Measurements from ENCODE around the gene LRRC56.

LRRC56 gene

DNA sequence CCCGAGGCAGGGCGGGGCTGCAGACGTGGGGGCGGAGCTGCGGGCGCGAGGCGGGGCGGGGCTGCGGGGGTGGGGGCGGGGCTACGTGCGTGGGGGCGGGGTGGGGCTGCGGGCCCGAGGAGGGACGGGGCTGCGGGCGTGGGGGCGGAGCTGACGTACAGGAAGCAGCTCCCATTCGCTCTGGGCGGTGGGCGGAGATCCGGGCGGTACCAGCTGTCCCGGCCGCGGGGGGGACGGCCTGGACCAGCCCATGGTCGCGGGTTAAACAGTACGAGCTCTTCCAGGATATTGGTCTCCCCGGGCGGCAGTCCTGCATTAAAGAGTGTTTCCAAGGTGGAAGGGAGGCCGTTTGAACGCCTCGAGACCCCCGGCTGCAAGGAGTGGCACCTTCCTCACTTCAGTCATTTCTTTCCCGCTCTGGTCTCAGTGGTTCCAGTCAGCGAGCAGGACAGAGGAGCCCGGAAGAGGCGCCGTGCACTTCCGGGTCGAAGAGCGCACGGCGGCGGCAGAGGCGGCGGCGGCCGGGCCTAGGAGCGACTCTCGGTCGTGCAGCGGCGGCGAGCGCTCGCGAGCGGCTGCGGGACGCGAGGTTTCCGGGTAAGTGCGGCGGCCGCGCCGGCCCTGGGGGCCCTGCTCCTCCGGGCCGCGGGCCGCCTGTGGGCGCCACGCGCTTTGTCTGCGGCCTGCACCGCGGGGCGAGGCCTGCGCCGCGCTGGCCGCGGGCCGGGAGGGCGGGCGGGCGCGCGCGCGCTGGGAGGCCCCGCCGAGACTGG is 38.9 kb downstream of the LRRC56 start, which contains the start of gene PHRF1 (continued):
- TF ChIP-seq, protein P1, sequence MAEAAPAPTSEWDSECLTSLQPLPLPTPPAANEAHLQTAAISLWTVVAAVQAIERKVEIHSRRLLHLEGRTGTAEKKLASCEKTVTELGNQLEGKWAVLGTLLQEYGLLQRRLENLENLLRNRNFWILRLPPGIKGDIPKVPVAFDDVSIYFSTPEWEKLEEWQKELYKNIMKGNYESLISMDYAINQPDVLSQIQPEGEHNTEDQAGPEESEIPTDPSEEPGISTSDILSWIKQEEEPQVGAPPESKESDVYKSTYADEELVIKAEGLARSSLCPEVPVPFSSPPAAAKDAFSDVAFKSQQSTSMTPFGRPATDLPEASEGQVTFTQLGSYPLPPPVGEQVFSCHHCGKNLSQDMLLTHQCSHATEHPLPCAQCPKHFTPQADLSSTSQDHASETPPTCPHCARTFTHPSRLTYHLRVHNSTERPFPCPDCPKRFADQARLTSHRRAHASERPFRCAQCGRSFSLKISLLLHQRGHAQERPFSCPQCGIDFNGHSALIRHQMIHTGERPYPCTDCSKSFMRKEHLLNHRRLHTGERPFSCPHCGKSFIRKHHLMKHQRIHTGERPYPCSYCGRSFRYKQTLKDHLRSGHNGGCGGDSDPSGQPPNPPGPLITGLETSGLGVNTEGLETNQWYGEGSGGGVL (tag by site-specific recombination; IDR thresholded peaks at IDR 0.05) = no peak
- TF ChIP-seq ZNF785 (tag by site-specific recombination; IDR thresholded peaks at IDR 0.05) = no peak
- TF ChIP-seq ZNF223 (tag by site-specific recombination; IDR thresholded peaks at IDR 0.05) = peak; percentile 92
- no peak for TF ChIP-seq SCRT1 (tag by site-specific recombination; IDR thresholded peaks at IDR 0.05; ENCODE audit: borderline replicate concordance)
- TF ChIP-seq ZNF140 (tag by site-specific recombination; IDR thresholded peaks at IDR 0.05) = no peak
- TF ChIP-seq ZSCAN16 (tag by site-specific recombination; IDR thresholded peaks at IDR 0.05) = no peak
- TF ChIP-seq, protein P2, sequence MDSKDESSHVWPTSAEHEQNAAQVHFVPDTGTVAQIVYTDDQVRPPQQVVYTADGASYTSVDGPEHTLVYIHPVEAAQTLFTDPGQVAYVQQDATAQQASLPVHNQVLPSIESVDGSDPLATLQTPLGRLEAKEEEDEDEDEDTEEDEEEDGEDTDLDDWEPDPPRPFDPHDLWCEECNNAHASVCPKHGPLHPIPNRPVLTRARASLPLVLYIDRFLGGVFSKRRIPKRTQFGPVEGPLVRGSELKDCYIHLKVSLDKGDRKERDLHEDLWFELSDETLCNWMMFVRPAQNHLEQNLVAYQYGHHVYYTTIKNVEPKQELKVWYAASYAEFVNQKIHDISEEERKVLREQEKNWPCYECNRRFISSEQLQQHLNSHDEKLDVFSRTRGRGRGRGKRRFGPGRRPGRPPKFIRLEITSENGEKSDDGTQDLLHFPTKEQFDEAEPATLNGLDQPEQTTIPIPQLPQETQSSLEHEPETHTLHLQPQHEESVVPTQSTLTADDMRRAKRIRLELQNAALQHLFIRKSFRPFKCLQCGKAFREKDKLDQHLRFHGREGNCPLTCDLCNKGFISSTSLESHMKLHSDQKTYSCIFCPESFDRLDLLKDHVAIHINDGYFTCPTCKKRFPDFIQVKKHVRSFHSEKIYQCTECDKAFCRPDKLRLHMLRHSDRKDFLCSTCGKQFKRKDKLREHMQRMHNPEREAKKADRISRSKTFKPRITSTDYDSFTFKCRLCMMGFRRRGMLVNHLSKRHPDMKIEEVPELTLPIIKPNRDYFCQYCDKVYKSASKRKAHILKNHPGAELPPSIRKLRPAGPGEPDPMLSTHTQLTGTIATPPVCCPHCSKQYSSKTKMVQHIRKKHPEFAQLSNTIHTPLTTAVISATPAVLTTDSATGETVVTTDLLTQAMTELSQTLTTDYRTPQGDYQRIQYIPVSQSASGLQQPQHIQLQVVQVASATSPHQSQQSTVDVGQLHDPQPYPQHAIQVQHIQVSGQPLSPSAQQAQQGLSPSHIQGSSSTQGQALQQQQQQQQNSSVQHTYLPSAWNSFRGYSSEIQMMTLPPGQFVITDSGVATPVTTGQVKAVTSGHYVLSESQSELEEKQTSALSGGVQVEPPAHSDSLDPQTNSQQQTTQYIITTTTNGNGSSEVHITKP (tag by site-specific recombination; IDR thresholded peaks at IDR 0.05) = peak; percentile 100
- TF ChIP-seq, protein P3, sequence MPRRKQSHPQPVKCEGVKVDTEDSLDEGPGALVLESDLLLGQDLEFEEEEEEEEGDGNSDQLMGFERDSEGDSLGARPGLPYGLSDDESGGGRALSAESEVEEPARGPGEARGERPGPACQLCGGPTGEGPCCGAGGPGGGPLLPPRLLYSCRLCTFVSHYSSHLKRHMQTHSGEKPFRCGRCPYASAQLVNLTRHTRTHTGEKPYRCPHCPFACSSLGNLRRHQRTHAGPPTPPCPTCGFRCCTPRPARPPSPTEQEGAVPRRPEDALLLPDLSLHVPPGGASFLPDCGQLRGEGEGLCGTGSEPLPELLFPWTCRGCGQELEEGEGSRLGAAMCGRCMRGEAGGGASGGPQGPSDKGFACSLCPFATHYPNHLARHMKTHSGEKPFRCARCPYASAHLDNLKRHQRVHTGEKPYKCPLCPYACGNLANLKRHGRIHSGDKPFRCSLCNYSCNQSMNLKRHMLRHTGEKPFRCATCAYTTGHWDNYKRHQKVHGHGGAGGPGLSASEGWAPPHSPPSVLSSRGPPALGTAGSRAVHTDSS (tag by site-specific recombination; IDR thresholded peaks at IDR 0.05) = no peak
- peak; percentile 26; the same call in 1 of the 2 replicates for TF ChIP-seq YY1 (tag by site-specific recombination; IDR thresholded peaks at IDR 0.05)
- TF ChIP-seq, protein P4, sequence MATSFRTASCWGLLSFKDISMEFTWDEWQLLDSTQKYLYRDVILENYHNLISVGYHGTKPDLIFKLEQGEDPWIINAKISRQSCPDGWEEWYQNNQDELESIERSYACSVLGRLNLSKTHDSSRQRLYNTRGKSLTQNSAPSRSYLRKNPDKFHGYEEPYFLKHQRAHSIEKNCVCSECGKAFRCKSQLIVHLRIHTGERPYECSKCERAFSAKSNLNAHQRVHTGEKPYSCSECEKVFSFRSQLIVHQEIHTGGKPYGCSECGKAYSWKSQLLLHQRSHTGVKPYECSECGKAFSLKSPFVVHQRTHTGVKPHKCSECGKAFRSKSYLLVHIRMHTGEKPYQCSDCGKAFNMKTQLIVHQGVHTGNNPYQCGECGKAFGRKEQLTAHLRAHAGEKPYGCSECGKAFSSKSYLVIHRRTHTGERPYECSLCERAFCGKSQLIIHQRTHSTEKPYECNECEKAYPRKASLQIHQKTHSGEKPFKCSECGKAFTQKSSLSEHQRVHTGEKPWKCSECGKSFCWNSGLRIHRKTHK (tag by site-specific recombination; IDR thresholded peaks at IDR 0.05) = no peak
- TF ChIP-seq ZNF510 (tag by site-specific recombination; IDR thresholded peaks at IDR 0.05; ENCODE audit: insufficient replicate concordance) = no peak
- TF ChIP-seq ZFP3 (tag by site-specific recombination; IDR thresholded peaks at IDR 0.05; ENCODE audit: low read depth) = no peak
- TF ChIP-seq ZNF558 (tag by site-specific recombination; IDR thresholded peaks at IDR 0.05) = no peak
- TF ChIP-seq ZNF837 (tag by site-specific recombination; IDR thresholded peaks at IDR 0.05) = no peak
- TF ChIP-seq ZNF624 (tag by site-specific recombination; IDR thresholded peaks at IDR 0.05) = no peak
- TF ChIP-seq, protein P5, sequence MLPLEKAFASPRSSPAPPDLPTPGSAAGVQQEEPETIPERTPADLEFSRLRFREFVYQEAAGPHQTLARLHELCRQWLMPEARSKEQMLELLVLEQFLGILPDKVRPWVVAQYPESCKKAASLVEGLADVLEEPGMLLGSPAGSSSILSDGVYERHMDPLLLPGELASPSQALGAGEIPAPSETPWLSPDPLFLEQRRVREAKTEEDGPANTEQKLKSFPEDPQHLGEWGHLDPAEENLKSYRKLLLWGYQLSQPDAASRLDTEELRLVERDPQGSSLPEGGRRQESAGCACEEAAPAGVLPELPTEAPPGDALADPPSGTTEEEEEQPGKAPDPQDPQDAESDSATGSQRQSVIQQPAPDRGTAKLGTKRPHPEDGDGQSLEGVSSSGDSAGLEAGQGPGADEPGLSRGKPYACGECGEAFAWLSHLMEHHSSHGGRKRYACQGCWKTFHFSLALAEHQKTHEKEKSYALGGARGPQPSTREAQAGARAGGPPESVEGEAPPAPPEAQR (tag by site-specific recombination; IDR thresholded peaks at IDR 0.05) = no peak
- no peak for TF ChIP-seq BCL11B (tag by site-specific recombination; IDR thresholded peaks at IDR 0.05; ENCODE audit: low read depth)
- TF ChIP-seq, protein P6, sequence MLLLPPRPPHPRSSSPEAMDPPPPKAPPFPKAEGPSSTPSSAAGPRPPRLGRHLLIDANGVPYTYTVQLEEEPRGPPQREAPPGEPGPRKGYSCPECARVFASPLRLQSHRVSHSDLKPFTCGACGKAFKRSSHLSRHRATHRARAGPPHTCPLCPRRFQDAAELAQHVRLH (tag by site-specific recombination; IDR thresholded peaks at IDR 0.05) = no peak
- TF ChIP-seq GLIS2 (tag by site-specific recombination; IDR thresholded peaks at IDR 0.05) = no peak; the same call in 1 of the 2 replicates
- peak; percentile 69 for TF ChIP-seq ZNF629 (tag by site-specific recombination; IDR thresholded peaks at IDR 0.05)
- peak; percentile 46; the same call in 1 of the 2 replicates for TF ChIP-seq ZSCAN30 (tag by site-specific recombination; IDR thresholded peaks at IDR 0.05)
- no peak for TF ChIP-seq ZNF138 (tag by site-specific recombination; IDR thresholded peaks at IDR 0.05; ENCODE audit: borderline replicate concordance)
- TF ChIP-seq ZNF350 (tag by site-specific recombination; IDR thresholded peaks at IDR 0.05) = no peak
- TF ChIP-seq ZNF221 (tag by site-specific recombination; IDR thresholded peaks at IDR 0.05; ENCODE audit: borderline replicate concordance) = no peak
- TF ChIP-seq ZNF585B (tag by site-specific recombination; IDR thresholded peaks at IDR 0.05) = no peak

All from HEK293 (cell line).